Fibroblast of the aortic adventitia (primary cell): ENCODE measurements around the gene ICOS. TPM values are rescaled to one million over a fixed set of nuclear protein-coding genes. Genes with fewer than 3 reads are reported as not detected.

ENCODE experiments used
- DNase-seq: peaks from one replicate; pipeline ENCODE4 v3.0.0-alpha.2; 2010; ENCODE audit warnings: low read depth
- H3K4me3 ChIP-seq: 2 replicates; pipeline ENCODE4 v1.5.1; 2011; ENCODE audit warnings: low read depth, mild to moderate bottlenecking, control low read depth, low read length, moderate library complexity
- CTCF ChIP-seq: IDR thresholded peaks from 2 replicates; pipeline ENCODE4 v1.5.1; 2011; ENCODE audit warnings: mild to moderate bottlenecking, low read length, control low read depth, inconsistent platforms; ENCODE audit not compliant: insufficient read depth
- total RNA-seq: library from RNA; depleted of rRNA; stranded (reverse); fragments of >200 nt; gene quantifications from 2 replicates; pipeline ENCODE4 v1.2.3, GENCODE V29; 2012; ENCODE audit warnings: low replicate concordance

The ICOS gene
- total RNA-seq, 1 donor = not detected

- TF ChIP-seq CTCF = no peak
- peak; percentile 95 for DNase-seq
- no peak overlapping the region for H3K4me3 ChIP-seq
Measured at GRCh38 chr2:203893401-203893800, 43.2 kb upstream of the ICOS start.

GRCh38 chr2:203893840-203894239 is 42.7 kb upstream of the ICOS start:
- no peak overlapping the region for H3K4me3 ChIP-seq
- no peak for DNase-seq
- no peak for TF ChIP-seq CTCF

GRCh38 chr2:203894262-203894661 is 42.3 kb upstream of the ICOS start:
- H3K4me3 ChIP-seq = no peak overlapping the region
- no peak for TF ChIP-seq CTCF
- peak; percentile 6 for DNase-seq

- TF ChIP-seq CTCF = no peak
- H3K4me3 ChIP-seq = no peak overlapping the region
- no peak for DNase-seq
Measured at GRCh38 chr2:203897544-203897943, 39.0 kb upstream of the ICOS start.

GRCh38 chr2:203898657-203899056 is 37.9 kb upstream of the ICOS start:
- no peak for DNase-seq
- no peak overlapping the region for H3K4me3 ChIP-seq
- TF ChIP-seq CTCF = no peak

GRCh38 chr2:203900253-203900652 is 36.3 kb upstream of the ICOS start:
- H3K4me3 ChIP-seq = no peak overlapping the region
- TF ChIP-seq CTCF = no peak
- DNase-seq = peak; percentile 12

- no peak for DNase-seq
- no peak overlapping the region for H3K4me3 ChIP-seq
- no peak for TF ChIP-seq CTCF
Measured at GRCh38 chr2:203904022-203904421, 32.5 kb upstream of the ICOS start.
